Activated CD4-positive, alpha-beta T cell treated with anti-CD3 and anti-CD28 coated beads, Interleukin-2, amount 50 U/mL, for 1 hour (primary cell): Measurements from ENCODE around the gene ZBTB7C.

Source experiments
- DNase-seq: peaks from one replicate; pipeline ENCODE4 v3.0.0-alpha.2; 2020

Gene ZBTB7C

GRCh38 chr18:48133671-48134251 lies 275.4 kb downstream of the ZBTB7C start:
- DNase-seq = no peak

- DNase-seq = no peak
Observed at GRCh38 chr18:48132797-48133655, 276.2 kb downstream of the ZBTB7C start.

DNA sequence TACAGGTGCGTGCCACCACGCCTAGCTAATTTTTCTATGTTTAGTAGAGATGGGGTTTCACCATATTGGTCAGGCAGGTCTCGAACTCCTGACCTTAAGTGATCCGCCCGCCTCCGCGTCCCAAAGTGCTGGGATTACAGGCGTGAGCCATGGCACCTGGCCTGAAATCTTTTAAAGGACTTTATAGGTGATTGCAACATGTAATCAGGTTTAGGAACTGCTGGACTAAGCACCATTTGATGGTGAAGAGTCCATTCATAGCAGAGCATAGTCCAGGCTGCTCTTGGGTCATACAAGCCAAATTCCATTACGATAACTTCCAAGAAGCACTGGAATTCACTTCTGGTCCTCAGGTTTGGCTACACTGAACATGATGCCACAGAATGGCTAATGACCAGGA lies 278.1 kb downstream of the ZBTB7C start:
- DNase-seq = no peak

DNA sequence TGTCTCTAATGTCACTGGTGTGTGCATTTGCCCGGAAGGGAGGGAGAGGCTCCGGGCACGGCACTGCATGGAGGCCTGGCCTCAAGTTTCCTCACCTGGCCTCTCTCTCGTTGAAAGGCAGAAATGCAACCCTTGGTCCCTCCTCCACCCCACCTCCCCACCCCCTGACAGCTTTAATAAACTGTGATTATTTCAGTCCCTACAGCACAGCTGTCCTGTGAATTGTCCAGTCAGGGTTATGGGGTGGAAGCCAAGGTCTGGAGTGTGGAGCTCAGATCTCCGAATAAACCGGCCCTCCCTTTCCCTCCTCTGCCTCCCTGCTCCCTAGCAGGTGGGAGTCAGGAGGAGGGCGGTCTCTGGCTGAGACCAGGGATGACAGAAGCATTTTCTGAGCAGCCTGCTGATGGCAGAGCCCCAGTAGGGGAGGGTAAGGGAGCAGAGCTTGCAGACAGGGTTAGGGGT lies 279.5 kb downstream of the ZBTB7C start:
- no peak for DNase-seq

- DNase-seq = no peak
Observed at GRCh38 chr18:48127606-48128005, 281.6 kb downstream of the ZBTB7C start.

- DNase-seq = no peak
Observed at GRCh38 chr18:48126240-48126639, 282.9 kb downstream of the ZBTB7C start.

DNA sequence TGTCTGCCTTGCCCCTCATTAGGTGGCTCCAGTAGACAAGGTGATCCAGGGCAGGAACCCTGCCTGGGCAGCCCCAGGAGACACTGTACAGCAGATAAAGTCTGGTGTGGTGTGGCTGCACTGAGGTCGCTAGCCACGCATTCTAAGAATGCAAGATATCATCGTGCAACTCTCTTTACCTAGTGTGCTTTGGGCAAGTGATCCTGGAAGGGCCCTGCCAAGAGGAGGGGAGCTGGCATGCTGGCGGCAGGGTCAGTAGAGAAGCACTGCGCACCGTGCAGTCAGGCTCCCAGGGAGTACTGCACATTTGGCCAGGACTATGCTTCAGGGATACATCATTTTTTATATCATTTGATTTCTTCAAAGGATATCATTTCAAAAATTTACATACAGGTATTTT lies 283.5 kb downstream of the ZBTB7C start:
- DNase-seq = no peak

- no peak for DNase-seq
Observed at GRCh38 chr18:48124857-48125626, 284.1 kb downstream of the ZBTB7C start.

GRCh38 chr18:48123941-48124340 lies 285.2 kb downstream of the ZBTB7C start:
- DNase-seq = no peak

DNA sequence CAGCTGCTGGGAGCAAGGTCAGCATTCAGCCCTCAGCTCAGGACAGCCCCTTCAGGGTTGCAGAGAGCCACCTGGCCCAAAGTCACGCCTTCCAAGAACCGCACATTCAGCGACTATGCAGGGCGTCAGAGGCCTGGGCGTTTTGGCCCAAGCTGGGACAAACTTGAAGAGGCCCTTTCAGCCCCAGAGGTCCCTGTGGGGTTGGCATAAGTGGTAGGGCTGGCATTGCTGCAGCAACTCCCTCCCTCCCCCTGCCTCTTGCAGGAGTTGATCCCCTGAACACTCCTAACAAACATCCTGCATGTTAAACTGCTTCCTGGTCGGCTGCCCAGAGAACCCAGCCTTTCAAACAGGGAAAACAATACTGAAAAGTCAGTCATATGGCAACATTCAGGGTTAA lies 285.9 kb downstream of the ZBTB7C start:
- DNase-seq = no peak

DNA sequence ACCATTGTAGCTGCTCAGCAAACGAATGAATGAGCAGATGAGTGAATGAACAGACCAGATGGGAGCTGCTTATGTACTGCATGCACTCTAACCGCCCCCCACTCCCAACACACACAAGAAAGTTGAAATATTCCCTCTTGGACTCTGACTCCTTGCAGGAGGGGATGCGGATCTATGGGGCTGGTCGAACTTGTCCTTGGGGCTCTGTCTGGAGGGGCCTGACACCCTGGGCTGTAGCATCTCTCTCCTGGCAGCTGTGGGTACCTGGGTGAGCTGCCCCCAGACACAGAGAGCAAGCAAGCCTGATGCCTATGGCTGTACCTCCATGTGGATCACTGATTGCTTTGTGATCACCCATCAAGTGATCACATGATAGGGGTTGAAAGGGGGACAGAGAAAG lies 286.4 kb downstream of the ZBTB7C start:
- no peak for DNase-seq

- no peak for DNase-seq
Observed at GRCh38 chr18:48122376-48122775, 286.8 kb downstream of the ZBTB7C start.

GRCh38 chr18:48121752-48122151 lies 287.4 kb downstream of the ZBTB7C start:
- DNase-seq = no peak

- no peak for DNase-seq
Observed at GRCh38 chr18:48119204-48119603, 290.0 kb downstream of the ZBTB7C start.

DNA sequence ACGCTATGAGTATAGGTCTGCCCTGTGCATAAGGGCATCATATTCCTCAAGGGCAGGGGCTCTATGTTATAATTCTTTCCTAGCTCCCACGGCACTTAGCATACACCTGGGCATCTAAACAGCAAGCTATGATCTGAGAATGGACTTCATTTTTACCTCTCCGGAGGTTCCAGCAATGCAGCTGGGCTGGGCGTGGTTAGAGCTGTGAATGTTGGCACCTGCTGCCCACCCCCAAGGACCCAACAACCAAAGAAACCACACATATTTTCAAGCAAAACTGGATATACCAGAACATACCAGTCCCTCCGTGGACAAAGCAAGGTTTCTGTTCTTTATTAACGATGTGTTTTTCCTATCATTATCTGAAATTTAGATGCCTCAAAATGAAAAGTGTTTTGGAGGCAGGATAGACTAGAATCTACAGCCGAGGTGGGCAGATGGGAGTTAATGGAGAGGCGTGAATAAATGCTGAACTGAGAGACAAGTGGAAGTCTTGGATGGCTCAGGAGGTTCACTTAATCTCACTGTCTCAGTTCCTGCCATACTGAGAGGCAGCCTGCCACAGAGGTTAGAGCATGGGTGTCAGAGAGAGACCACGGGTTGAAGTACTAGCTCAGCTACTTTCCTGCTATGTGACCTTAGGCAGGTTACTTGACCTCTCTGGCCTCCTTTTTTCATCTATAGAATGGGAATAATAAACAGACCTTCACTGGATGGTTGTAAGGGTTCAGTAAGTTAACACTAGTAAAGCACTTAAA lies 292.1 kb downstream of the ZBTB7C start:
- no peak for DNase-seq

DNA sequence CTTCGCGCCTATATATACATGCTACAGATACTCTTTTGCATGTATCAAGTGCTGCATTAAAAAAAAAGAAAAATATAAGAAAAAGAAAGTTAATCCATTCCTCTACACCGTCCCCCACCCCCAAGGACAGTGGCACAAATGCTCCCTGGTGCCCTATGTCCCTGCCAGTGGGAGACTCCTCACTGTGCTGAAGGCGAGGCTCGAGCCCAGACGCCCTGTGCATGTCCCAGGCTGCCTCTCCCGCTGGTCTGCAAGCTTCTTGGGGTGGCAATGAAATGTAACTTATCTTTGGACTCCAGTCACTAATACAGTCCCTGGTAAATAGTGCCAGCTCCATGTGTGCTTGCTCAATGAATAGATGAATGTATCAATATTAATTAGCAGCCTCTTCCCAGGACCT lies 293.2 kb downstream of the ZBTB7C start:
- no peak for DNase-seq

GRCh38 chr18:48113691-48114090 lies 295.5 kb downstream of the ZBTB7C start:
- DNase-seq = no peak

DNA sequence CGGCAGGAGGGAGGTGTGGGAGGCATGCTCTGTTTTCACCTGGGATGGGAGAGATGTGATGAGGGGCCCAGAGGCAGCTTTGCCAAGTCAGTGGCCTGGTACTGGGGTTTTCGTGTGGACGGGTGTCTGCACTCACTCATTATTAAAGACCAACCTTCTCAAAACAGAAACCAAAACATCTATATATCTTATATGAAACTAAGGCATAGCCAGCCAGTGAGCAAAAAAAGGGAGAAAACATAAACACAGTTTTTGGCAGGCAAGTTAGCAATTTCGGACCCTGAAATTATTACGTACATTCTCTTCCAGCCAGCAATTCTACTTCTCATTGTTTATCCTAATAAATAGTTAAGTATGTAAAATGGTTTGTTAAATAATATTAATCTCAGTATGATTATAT lies 297.6 kb downstream of the ZBTB7C start:
- DNase-seq = no peak

DNA sequence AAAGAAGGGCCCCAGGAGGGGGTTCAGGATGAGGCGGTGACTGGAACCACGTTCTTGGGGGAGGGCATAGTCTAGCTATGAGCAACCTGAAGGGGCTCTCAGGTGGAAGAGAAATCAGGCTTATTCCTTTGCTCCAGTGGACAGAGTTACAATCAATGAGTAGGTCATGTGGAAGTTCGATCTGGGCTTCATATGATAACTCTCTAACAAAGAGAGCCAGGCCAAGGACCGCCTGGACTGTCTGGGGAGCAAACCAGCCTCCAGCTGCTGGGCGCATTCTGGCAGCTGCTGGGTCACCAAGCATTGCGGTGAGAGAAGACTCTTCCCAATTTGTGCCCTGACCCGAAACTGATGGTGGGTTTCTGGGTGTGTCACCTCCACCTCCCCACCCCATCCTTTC lies 298.4 kb downstream of the ZBTB7C start:
- DNase-seq = no peak

DNA sequence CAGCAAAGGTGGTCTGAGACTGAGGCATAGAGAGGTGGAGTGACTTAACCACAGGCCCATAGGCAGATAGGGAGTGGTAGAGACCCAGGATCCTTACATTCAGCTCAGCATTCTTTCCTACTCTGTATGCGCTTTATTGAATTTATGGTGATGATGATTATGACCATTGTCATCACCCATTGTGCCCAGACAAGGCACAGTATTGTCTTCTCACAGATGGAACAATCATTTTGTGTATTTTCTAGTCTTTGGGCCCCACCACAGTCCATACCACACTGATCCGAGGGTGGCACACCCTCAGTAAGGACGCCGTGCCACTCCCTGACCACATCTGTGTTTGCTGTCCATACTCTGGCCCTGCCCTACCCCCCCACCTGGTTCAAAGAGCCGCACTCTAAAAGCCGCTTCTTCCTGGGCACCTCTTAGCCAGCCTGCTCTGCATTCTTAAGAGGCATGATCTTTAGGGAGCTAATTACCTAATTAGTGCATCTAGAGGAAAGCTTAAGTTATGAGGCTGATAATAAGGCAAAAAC lies 299.2 kb downstream of the ZBTB7C start:
- DNase-seq = no peak

- no peak for DNase-seq
Observed at GRCh38 chr18:48108136-48108535, 301.0 kb downstream of the ZBTB7C start.

GRCh38 chr18:48106976-48107781 lies 302.0 kb downstream of the ZBTB7C start:
- DNase-seq = no peak
